ENCODE results near the gene UNC119. TPM values are rescaled to one million over a fixed set of nuclear protein-coding genes. Genes with fewer than 3 reads are reported as not detected.

UNC119 gene
- total RNA-seq, 1 donor from 2014 or later = 66.2 TPM

GRCh38 chr17:28592260-28592659, 39.8 kb upstream of the UNC119 start:
- H3K27me3 Mint-ChIP-seq (ENCODE audit: low read depth) = no peaks in the 10 kb centered on the region
- peaks cover 12% of the 10 kb centered on the region for H3K36me3 Mint-ChIP-seq
- H3K27ac Mint-ChIP-seq = no peak overlapping the region
- H3K9me3 Mint-ChIP-seq = no peaks in the 10 kb centered on the region
- DNase-seq (ENCODE audit: low spot score in 2 of 2, unreplicated experiment in 2 of 2) = no peak
- H3K4me1 Mint-ChIP-seq = no peaks in the 10 kb centered on the region
- H3K4me3 Mint-ChIP-seq = no peak overlapping the region
- no peak for TF ChIP-seq CTCF (IDR thresholded peaks at IDR 0.05; ENCODE audit: unreplicated experiment)

DNA sequence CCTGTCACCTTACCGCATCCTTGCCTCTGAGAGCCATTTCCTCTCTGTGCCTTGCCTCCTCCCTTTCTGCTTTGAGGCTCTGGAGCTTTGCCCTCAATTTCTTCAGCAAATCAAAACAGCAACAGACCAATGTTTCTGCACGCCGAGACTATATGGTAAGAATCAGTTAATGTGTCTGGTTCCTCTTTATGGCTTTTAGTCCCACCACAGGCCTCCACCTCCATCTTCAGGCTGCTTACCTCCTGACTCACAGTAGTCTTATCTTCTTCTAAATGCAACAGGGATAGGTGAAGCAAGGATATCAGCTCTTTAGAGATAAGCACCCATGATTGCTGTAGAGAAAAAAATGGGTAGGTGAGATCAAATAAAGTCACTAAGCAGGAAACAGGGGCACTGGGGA, 33.4 kb upstream of the UNC119 start:
- Mint-ChIP-seq H3K4me3 (no peak overlapping the region), H3K27ac (no peak overlapping the region), H3K4me1 (no peaks in the 10 kb centered on the region), H3K9me3 (no peaks in the 10 kb centered on the region), H3K36me3 (peaks cover 13% of the 10 kb centered on the region), H3K27me3 (ENCODE audit: low read depth) (no peaks in the 10 kb centered on the region)
- no peak for TF ChIP-seq CTCF (IDR thresholded peaks at IDR 0.05; ENCODE audit: unreplicated experiment)
- no peak for DNase-seq (ENCODE audit: low spot score in 2 of 2, unreplicated experiment in 2 of 2)

GRCh38 chr17:28584434-28584833, 32.0 kb upstream of the UNC119 start:
- H3K4me3 Mint-ChIP-seq = no peak overlapping the region
- no peaks in the 10 kb centered on the region for H3K4me1 Mint-ChIP-seq
- peaks cover 15% of the 10 kb centered on the region for H3K36me3 Mint-ChIP-seq
- DNase-seq (ENCODE audit: low spot score in 2 of 2, unreplicated experiment in 2 of 2) = no peak
- H3K27ac Mint-ChIP-seq = no peak overlapping the region
- no peaks in the 10 kb centered on the region for H3K27me3 Mint-ChIP-seq (ENCODE audit: low read depth)
- H3K9me3 Mint-ChIP-seq = no peaks in the 10 kb centered on the region
- no peak for TF ChIP-seq CTCF (IDR thresholded peaks at IDR 0.05; ENCODE audit: unreplicated experiment)

- H3K4me1 Mint-ChIP-seq = no peaks in the 10 kb centered on the region
Observed at GRCh38 chr17:28582513-28582912, 30.1 kb upstream of the UNC119 start.

GRCh38 chr17:28580959-28581358, 28.5 kb upstream of the UNC119 start:
- no peak for DNase-seq (ENCODE audit: low spot score in 2 of 2, unreplicated experiment in 2 of 2)
- H3K27ac Mint-ChIP-seq = no peak overlapping the region
- TF ChIP-seq CTCF (IDR thresholded peaks at IDR 0.05; ENCODE audit: unreplicated experiment) = no peak
- peaks cover 7% of the 10 kb centered on the region for H3K4me1 Mint-ChIP-seq
- no peak overlapping the region for H3K4me3 Mint-ChIP-seq
- H3K27me3 Mint-ChIP-seq (ENCODE audit: low read depth) = no peaks in the 10 kb centered on the region
- H3K36me3 Mint-ChIP-seq = peaks cover 10% of the 10 kb centered on the region
- no peaks in the 10 kb centered on the region for H3K9me3 Mint-ChIP-seq

More at GRCh38 chr17:28582513-28582912, 30.1 kb upstream of the UNC119 start:
- no peak for TF ChIP-seq CTCF (IDR thresholded peaks at IDR 0.05; ENCODE audit: unreplicated experiment)
- Mint-ChIP-seq H3K27ac (no peak overlapping the region), H3K4me3 (no peak overlapping the region), H3K27me3 (ENCODE audit: low read depth) (no peaks in the 10 kb centered on the region), H3K9me3 (no peaks in the 10 kb centered on the region), H3K36me3 (peaks cover 12% of the 10 kb centered on the region)
- no peak for DNase-seq (ENCODE audit: low spot score in 2 of 2, unreplicated experiment in 2 of 2)

- no peak overlapping the region for H3K27ac Mint-ChIP-seq
- H3K4me1 Mint-ChIP-seq = peaks cover 8% of the 10 kb centered on the region
- H3K9me3 Mint-ChIP-seq = no peaks in the 10 kb centered on the region
- peaks cover 5% of the 10 kb centered on the region for H3K36me3 Mint-ChIP-seq
- no peak for DNase-seq (ENCODE audit: low spot score in 2 of 2, unreplicated experiment in 2 of 2)
- no peak for TF ChIP-seq CTCF (IDR thresholded peaks at IDR 0.05; ENCODE audit: unreplicated experiment)
- H3K4me3 Mint-ChIP-seq = no peak overlapping the region
- no peaks in the 10 kb centered on the region for H3K27me3 Mint-ChIP-seq (ENCODE audit: low read depth)
Observed at GRCh38 chr17:28579526-28579925, 27.1 kb upstream of the UNC119 start.

All from mesothelial cell of epicardium (in vitro differentiated cells).